GM12872 (cell line): Measurements from ENCODE around the gene HLA-G.

Experiments
- TF ChIP-seq, protein P1 (sequence below): IDR thresholded peaks from 3 replicates; pipeline ENCODE4 v1.5.1; 2011; ENCODE audit warnings: low read depth, mild to moderate bottlenecking, low read length, moderate library complexity; ENCODE audit not compliant: insufficient read depth

Gene HLA-G

DNA sequence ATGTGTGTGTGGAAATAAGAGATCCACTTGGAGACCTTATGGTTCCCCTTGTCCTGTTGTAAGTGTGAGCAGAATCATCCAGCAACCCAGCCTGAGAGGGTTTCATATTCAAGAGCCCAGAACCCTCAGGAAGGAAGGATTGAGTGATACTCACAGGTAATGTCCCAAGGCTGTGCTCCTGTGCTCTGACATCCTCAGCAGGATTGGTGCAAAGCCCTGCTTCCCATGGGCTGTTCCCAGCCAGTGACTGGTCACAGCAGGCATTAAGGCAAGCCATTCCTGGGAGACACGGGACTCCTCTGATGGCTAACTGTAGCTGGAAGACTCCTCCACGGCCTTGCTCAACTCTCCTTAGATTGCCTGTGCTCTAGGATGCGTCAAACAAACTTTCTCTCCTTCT lies 33.8 kb upstream of the HLA-G start:
- TF ChIP-seq, protein P1, sequence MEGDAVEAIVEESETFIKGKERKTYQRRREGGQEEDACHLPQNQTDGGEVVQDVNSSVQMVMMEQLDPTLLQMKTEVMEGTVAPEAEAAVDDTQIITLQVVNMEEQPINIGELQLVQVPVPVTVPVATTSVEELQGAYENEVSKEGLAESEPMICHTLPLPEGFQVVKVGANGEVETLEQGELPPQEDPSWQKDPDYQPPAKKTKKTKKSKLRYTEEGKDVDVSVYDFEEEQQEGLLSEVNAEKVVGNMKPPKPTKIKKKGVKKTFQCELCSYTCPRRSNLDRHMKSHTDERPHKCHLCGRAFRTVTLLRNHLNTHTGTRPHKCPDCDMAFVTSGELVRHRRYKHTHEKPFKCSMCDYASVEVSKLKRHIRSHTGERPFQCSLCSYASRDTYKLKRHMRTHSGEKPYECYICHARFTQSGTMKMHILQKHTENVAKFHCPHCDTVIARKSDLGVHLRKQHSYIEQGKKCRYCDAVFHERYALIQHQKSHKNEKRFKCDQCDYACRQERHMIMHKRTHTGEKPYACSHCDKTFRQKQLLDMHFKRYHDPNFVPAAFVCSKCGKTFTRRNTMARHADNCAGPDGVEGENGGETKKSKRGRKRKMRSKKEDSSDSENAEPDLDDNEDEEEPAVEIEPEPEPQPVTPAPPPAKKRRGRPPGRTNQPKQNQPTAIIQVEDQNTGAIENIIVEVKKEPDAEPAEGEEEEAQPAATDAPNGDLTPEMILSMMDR: no peak

DNA sequence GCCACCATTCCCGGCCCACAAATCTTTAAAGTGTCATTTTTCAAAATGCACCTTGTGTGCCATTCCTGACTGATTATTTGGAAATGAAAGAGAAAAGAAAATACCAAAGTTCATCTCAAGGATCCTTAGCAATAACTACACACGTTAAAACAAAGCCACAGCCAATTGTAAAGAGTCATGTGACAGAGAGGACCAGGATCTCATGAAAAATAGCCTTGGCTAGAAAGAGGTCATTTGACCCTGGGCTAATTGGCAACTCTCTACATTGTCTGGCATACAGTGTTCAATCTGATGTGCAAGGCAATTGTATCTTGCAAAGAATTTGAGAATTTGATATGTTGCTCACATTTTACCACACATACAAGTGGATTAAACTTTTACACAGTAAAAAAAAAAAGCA lies 31.6 kb upstream of the HLA-G start:
- TF ChIP-seq, protein P1: no peak

DNA sequence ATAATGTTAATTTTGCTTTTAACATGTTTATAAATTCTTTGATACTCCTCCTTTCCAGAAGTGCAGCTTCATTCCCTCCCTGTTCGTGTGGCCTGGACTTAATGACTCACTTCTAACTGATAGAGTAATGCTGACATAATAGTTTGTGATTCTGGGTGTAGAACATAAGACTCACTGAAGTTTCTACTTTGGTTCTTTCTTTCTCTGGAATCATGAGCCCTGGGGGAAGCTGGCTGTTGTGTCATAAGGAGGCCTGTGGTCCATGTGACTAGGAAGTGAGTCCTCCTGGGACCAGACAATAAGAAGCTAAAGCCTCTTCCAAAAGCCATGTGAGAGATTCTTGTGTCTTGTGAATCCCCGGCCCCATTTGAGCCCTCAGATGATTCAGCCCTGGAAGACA lies 30.5 kb upstream of the HLA-G start:
- TF ChIP-seq, protein P1: no peak

DNA sequence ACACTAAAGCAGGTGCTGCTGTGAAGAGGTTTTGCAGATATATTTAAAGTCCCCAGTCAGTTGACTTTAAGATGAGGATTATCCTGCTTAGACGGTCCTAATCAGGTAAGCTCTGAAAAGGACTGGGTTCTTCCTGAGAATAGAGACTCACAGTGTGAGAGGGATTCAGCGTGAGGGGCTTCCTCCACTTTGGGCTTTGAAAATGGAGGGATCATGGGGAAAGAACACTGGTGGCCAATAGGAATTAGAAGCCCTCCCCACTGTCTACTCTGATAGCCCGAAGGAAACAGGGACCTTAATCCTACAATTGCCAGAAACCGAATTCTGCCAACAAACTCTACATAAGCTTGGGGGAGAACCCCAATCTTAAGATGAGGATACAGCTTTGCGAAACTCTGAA lies 29.7 kb upstream of the HLA-G start:
- TF ChIP-seq, protein P1: no peak

DNA sequence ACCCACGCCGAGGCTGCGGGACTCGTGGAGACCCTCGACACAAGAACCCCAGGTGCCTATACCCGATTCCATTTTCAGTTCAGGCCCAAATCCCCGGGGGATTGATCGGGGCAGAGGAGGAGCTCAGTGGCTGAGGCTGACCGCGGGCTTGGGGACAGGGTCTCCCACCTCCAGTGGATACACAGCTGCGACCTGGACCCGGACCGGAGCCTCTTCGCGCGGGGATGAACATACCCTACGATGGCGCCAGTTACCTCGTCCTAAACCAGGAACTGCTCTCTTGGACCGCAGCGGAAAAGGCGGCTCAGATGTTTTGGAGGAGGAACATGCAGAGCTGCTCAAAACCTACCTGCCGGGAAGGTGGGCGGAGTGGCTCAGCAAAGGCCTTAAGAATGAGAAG lies 27.4 kb upstream of the HLA-G start:
- TF ChIP-seq, protein P1: no peak

DNA sequence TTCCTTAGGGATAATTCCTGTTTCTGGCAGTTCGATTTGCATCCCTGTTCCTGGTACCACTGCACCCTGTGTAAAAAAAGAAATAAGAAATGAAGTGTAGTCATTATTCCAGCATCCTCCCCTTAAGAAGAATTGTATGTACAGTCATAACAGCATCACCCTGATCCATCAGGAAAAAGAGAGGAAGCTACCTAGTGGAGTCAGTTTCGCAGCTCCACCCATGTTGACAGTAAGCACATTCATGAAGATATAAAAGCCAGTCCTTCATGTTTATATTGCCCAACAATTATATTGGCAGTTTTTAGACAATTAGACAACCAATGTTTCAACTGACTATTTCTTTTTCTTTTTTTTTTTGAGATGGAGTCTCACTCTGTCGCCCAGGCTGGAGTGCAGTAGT lies 21.2 kb upstream of the HLA-G start:
- TF ChIP-seq, protein P1: no peak

DNA sequence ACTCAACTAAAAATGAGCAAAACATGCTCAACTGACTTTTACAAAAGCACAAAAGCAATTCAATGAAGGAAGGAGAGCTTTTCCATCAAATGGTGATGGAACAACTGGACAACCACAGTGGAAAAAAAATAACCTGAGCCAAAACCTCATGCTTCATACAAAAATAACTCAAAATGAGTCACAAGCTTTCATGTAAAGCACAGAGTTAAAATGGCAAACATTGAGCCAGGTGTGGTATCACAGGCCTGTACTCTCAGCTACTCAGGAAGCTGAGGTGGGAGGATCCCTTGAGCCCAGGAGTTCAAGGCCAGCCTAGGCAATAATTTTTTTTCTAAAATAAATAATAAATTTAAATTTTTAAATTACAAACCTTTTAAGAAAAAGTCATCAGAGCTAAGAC lies 18.4 kb upstream of the HLA-G start:
- TF ChIP-seq, protein P1: no peak

DNA sequence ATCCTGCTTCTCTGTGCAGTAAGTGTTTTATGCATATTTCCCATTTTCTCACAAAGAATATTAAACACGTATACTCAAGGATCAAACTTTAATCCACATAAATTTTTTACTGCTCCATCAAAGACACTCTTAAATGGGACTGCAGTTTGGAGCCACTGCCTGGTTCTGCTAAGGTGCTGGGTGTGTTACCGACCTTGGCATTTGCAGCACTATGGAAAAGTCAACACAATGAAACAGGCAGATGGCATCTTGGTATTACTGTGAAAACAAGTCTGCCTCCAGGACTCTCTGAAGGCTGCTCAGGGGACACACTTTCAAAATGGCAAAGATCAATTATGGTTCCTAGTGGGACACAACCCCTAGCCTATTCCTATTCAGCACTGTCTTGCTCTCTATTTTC lies 17.3 kb upstream of the HLA-G start:
- TF ChIP-seq, protein P1: no peak
